OCI-M1 (cell line): ENCODE measurements around the gene UNC13D.

Experiments
- DNase-seq: peaks from one replicate; lab custom pipeline; 2025; lab: John Stamatoyannopoulos, UW

The UNC13D gene

GRCh38 chr17:75843577-75844529 lies at the start of gene UNC13D:
UNC13D (minus strand) TSS chr17:75844404; CDS start chr17:75844337, 67 bp downstream.
- DNase-seq = peak; percentile 92

GRCh38 chr17:75893305-75894048 lies 49.3 kb upstream of the UNC13D start:
- no peak for DNase-seq

- DNase-seq = no peak
Observed at GRCh38 chr17:75892556-75893224, 48.5 kb upstream of the UNC13D start.

- no peak for DNase-seq
Observed at GRCh38 chr17:75891605-75892555, 47.7 kb upstream of the UNC13D start.

GRCh38 chr17:75891022-75891604 lies 46.9 kb upstream of the UNC13D start:
- no peak for DNase-seq

- no peak for DNase-seq
Observed at GRCh38 chr17:75889454-75889853, 45.2 kb upstream of the UNC13D start.

- DNase-seq = no peak
Observed at GRCh38 chr17:75888484-75888883, 44.3 kb upstream of the UNC13D start.

GRCh38 chr17:75885860-75886259 lies 41.7 kb upstream of the UNC13D start:
- DNase-seq = peak; percentile 39

GRCh38 chr17:75885431-75885830 lies 41.2 kb upstream of the UNC13D start:
- DNase-seq = no peak

GRCh38 chr17:75881678-75882454 lies 37.7 kb upstream of the UNC13D start:
- DNase-seq = no peak

GRCh38 chr17:75880266-75880665 lies 36.1 kb upstream of the UNC13D start:
- no peak for DNase-seq

- DNase-seq = no peak
Observed at GRCh38 chr17:75878174-75878998, 34.2 kb upstream of the UNC13D start, which contains the start of gene TRIM47. TRIM47 (minus strand) TSS chr17:75878581; CDS start chr17:75878548, 33 bp downstream.

- peak; percentile 69 for DNase-seq
Observed at GRCh38 chr17:75877752-75878173, 33.6 kb upstream of the UNC13D start.

- no peak for DNase-seq
Observed at GRCh38 chr17:75876938-75877751, 32.9 kb upstream of the UNC13D start.

GRCh38 chr17:75876190-75876937 lies 32.2 kb upstream of the UNC13D start:
- no peak for DNase-seq

GRCh38 chr17:75875940-75876189 lies 31.7 kb upstream of the UNC13D start:
- no peak for DNase-seq

GRCh38 chr17:75875182-75875939 lies 31.2 kb upstream of the UNC13D start:
- DNase-seq = no peak
